HG03442 (cell line): ENCODE measurements around the gene MYO10.
"Not testable (repeated sequence)": the region's sequence is repeated elsewhere in the genome, so short reads cannot be mapped to it uniquely, and the experiment has no call there.

Source experiments
- ATAC-seq: cut with Tn5 transposase; IDR thresholded peaks from one replicate; pipeline ENCODE4 v1.9.1; 2021; ENCODE audit warnings: mild to moderate bottlenecking, moderate library complexity; ENCODE audit not compliant: unreplicated experiment

The MYO10 gene

DNA sequence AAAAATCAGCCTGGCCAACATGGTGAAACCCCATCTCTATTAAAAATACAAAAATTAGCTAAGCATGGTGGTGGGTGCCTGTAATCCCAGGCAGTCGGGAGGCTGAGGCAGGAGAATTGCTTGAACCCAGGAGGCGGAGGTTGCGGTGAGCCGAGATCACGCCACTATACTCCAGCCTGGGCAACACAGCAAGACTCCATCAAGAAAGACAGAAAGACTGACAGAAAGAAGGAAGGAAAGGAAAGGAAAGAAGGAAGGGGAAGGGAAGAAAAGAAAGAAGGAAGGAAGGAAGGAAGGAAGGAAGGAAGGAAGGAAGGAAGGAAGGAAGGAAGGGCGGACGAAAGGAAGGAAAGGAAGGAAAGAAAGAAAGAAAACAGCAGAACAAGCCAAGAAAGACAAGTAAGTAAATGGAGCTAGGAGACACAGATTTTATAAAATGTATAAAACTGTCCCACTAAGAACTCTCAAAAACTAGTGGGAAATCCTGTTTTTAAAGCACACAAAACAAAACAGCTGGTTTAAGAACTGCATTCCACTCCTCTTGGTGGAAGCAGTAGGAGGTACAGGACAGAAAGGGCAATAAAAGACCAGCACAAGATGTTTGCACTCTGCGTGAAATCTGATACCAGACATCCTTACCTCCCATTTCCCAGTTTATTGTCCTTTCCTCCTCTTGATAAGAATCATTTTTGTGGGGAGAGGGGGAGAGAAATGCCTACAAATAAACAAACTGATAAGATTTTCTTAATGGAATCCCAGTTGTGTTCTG lies 46.7 kb downstream of the MYO10 start:
- no peak for ATAC-seq

DNA sequence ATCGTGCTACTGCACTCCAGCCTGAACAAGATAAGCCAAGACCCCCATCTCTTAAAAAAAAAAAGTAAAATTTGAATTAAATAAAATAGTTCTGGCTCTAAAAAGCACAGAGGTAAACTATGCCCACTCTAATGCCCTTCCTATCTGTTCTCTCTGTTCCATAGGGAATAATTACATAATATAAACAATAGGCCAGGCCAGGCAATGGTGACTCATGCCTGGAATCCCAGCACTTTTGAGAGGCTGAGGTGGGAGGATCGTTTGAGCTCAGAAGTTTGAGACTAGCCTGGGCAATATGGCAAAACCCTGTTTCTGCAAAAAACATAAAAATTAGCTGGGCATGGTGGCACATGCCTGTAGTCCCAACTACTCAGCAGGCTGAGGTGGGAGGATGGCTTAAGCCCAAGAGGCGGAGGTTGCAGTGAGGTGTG lies 47.4 kb downstream of the MYO10 start:
- ATAC-seq = no peak

DNA sequence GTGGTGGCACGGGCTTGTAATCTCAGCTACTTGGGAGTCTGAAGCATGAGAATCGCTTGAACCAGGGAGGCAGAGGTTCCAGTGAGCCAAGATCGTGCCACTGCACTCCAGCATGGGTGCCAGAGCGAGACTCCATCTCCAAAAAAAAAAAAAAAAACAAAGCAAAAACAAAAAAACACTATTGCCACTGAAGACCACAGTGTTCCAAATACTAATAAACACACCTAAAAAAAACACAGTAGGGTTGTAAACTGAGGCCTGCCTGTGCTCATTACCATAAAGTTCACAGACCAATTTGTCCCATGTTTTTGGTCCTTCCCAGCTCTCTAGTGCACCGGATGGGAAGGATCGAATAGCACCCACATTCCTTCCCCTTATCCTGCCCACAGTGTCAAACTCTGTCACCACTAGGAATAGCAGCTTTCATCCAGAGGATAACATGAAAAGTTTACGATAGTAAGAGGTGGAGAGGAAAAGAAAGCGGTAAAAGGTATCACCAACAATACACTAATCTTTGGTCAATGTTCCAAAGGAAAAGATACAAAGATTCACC lies 49.2 kb downstream of the MYO10 start:
- ATAC-seq = no peak

DNA sequence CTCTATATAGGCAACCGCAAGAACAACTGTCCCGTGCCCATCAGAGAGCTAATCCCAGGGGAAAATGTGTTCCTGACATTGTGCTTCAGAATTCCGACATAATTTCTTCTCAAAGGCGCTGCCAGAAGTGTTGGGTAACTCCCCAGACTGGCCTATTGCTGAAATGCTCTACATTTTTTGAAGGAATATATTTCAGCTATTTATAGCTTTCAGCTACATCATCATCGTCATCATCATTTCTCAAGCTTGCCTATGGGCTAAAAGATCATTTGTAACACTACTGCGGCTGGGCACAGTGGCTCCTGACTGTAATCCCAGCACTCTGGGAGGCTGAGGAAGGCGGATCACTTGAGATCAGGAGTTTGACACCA lies 49.7 kb downstream of the MYO10 start:
- ATAC-seq = no peak

DNA sequence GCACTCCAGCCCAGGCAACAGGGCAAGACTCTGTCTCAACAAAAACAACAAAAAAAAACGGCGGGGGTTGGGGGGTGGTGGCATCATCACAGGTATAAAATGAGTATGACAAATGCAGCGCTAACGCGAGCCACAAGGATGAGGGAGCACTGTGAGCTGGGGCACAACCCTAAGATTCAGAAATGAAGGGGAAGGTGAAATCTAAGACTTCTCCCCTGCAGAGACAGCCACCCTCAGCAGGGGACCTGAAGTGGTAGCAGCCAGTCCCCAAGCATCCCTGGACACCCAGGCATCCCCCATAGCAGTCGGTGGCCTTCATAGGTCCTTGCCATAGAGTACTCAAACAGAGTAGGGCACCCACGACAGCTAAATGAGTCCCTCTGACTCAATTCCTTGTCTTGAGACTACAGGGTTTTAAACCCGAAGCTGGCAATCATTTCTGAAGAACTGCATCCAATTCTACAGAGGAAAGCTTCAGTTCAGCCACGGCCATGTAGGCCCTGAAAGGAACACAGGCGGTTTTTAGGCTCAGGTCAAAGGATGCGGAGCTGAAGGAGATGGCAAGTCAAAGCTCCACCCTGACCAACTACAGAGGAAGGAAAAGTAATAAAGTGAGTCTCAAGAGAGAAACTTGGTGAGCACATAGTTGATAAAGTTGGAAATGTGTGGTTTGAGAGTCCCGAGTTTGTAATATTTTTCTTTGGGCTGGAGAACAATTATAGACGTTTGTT lies 50.3 kb downstream of the MYO10 start:
- no peak for ATAC-seq

DNA sequence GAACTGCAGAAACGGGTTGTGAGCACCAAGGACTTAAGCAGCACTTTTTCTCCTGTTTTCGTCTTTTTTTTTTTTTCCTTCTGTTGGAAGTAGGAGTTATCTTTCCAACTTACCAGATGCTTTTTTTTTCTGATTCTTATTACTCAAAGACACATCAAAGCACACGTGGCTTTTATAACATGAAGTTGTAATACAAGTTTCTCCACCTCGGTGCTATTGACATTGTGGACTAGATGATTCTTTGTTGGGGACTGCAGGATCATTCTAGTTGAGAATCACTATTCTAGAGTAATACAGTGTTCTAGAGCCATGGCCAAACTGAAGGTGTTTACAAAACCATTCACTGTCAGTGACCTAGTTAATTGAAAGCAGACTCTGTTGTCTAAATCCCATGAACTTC lies 51.5 kb downstream of the MYO10 start:
- no peak for ATAC-seq

DNA sequence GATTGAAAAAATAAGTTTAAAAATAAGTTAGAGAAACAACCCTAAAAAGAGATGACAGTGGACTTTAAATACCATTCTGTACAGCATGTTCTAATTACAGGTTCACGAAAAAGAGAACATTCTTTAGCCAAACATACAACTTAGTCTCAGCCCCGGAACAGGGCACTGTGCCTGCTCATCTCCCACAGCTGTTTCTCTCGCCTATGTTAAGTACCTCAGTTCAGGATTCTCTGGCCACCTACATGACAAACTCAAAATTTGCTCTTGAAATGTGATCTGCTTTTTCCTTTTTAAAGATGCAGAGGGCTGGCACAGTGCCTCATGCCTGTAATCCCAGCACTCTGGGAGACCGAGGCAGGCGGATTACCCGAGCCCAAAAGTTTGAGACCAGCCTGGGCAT lies 52.3 kb downstream of the MYO10 start:
- no peak for ATAC-seq

DNA sequence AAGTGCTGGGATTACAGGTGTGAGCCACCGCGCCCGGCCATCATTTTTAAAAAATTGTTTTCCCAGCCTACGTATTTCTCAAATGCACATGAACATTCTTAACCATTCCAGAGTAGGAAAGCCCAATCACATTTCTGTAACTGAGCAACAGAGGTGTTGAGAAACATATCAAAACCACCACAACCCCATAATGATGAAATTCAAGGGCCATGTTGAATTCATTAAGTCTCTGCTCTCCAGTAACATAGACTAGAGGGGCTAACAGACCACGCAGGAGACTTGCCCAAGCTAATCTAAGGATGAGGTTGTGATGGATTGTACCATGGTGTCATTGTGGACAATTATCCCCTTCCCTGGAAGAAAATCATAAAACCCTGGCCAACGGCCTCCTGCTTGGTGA lies 52.9 kb downstream of the MYO10 start:
- no peak for ATAC-seq

DNA sequence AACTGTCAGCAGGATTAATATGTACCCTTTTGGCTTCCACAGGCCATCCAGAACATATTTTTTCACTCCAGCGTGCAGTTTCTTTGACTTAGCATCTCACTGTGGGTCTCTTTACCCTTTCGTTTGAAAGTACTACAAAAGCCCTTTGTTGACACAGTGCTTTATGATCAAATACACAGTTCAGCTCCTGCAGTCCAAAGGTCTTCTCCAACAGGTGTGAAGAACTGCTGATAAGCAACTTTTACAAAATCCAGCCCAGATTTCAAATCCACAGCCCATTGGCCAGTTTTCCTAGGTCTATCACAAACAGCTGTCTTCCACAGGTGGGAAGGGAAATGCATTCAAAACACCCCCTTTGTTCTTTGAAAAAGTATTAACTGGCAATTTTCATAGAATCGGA lies 54.8 kb downstream of the MYO10 start:
- ATAC-seq = no peak

DNA sequence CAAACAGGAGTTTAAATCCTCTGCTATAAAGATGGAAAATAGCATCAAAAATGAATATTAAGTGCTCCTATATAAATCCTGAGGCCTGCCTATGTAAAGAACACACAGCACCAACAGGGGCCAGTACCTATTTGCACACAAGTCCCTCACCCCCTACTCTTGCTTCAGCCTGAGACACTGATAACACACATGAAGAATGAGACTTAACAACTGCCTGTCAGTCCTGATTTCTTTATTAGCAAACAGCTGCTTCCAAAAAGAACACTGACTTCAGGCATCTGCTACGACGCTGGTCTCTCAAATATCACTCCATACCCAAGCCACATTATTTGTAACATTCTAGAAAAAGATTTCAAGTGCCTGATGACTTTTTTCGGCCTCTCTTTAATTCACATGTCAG lies 55.5 kb downstream of the MYO10 start:
- ATAC-seq = no peak

DNA sequence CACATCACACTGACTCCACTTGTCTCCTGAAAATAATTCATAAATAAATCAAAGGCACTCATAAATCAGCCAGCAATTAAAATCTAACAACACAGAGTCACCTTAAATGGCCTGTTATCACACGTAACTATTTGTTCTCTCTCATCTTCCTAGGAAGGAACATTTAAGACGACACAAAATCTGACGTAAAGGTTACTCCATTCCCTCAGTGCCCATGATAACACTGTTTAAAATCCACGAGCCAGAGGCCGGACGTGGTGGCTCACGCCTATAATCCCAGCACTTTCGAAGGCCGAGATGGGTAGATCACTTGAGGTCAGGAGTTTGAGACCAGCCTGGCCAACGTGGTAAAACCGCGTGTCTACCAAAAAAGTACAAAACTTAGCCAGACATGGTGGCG lies 56.4 kb downstream of the MYO10 start:
- ATAC-seq = no peak

DNA sequence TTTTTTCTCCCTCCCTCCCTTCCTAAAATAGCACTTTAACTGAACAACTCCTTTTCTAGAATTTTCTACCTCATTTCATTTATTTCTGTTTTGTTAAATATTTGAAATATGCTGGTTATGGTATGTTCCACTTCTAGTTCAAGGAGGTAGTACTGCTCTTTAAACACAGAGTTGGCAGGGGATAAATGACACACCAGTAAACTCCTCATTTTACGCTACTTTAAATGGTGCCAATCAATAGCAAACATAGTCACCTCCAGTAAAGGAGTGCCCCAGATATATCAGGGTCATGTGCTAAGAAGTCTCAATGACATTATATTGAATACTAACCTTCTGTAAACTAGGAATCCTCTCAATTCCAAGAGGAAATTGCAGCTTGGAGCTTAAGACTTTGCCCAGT lies 56.9 kb downstream of the MYO10 start:
- no peak for ATAC-seq

DNA sequence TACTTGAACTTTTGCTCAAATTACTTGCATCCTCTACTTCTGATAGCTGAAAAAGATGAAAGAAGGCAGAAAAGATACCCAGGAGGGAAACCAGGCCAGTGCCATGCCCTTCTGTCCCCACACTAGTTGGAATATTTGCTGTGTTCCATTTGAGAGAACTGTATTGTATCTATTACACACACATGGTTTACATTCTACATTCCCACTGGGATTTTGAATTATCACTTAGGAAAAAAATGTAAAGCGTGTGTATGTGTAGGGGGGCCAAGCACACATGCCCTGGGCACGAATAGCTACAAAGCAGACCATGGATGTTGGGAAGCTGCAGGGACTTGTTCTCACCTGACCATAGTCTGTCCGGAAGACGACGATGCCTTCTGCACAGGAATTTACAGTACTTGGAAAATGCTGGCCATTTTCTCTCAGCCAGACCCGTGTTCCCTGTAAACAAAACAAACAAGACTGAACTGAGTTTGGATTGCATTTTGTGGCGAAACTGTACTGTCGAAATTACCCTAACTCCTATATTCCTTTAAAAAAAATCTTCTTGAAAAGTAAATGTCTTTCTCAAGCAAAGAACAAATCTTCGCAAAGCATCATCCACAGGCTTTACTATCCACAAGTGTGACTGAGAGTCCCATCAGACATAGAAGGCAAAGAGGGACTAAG lies 58.7 kb downstream of the MYO10 start:
- ATAC-seq = no peak

DNA sequence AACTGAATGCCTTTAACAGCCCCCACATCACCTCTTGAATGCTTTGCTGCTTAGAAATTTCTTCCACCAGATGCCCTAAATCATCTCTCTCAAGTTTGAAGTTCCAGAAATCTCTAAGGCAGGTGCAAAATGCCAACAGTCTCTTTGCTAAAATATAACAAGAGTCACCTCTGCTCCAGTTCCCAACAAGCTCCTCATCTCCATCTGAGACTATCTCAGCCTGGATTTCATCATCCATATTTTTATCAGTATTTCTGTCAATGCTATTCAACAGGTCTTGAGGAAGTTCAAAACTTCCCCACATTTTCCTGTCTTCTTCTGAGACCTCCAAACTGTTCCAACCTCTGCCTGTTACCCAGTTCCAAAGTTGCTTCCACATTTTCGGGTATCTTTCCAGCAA lies 61.7 kb downstream of the MYO10 start:
- not testable (repeated sequence) for ATAC-seq

DNA sequence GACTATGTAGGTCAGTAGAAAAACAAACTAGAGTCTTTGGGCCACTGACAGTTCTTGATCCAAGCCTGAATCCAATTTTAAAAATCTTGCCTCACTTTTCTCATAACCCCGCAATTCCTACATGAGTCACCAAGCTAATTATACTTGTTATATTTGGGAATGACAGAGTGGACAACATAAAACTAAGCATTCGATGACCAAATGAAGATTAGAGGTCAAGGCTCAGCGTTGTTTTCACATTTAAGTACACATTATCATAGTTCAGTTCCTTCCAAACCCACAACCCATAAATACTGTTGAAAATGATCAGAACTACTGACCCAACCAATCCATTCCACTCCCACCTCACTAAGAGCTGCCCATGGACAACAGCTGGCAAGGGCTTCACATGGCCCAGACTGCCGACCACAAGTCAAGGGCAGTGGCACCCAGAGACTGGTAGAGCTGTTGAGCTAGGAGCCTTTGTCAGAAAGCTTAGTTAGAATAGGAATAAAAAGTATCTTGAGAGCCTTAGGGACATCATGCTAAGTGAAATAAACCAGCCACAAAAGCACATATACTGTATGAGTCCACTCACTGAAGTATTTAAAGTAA lies 64.2 kb downstream of the MYO10 start:
- ATAC-seq = no peak

DNA sequence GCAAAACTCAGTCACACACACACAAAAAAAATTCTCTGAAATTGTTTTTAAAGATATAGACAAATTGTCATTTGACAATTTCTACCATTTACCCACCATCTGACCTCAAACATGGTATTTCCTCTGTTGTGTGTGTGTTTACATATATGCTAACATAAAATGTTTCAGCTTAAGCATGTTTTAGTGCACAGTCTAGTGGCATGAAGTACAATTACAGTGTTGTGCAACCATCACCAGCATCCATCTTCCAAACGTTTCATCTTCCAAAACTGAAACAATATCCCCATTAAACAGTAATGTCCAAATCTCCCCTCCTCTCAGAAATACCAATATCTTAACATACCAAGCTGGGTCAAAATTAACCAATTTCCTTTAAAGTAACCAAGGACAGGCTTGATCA lies 65.2 kb downstream of the MYO10 start:
- ATAC-seq = no peak

DNA sequence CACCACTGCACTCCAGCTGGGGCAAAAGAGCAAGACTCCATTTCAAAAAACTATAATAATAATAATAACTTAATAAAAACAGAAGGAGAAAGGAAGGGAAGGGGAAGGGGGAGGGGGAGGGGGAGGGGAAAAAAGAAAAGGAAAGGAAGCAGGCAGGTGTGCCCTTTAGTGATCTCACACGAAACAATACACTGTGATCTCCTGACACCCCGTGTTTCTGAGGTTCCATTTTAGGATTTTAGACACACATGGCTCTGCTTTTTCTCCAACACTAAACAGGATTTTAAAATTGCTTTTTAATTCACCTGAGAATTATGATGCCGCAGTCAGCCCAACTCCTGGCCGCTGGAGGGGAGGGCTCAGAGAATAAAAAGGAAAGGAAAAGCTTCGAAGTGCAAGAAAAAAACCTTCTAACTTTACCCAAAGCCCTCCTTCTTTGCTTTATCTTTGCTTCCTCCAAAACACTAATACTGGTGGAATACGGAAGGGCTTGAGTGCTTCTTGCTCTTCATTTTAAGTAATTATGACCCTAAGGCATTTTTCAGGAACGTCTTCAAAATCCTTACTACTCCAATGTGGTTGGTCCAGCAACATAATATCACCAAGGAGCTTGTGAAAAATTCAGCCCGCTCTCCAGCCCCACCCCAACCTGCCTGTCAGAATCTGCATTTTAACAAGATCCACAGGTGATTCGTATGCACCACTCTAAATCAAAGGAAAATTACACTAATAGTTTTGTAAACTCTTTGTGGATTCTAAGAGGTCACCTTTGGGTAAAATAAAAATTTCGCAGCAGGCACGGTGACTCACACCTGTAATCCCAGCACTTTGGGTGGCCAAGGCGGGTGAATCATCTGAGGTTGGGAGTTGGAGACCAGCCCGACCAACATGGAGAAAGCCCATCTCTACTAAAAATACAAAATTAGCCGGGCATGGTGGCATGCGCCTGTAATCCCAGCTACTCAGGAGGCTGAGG lies 66.0 kb downstream of the MYO10 start:
- ATAC-seq = no peak

DNA sequence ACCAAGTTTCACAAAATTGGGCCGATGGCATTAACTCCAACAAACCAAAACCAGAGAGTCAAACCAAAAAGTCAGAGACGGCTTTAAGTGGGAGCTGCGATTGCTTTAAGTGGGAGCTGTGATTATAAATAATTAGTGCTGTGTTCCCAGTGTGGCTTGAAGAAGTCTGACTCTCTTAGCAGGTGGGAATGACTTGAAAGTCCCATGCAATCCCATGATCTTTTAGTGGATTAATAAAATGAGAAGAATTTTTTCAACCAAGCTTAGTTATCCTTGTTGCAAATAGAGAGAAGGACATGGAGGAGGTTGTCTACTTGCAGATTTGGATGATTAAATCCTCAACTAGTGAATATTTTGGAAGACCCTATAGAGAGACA lies 68.5 kb downstream of the MYO10 start:
- no peak for ATAC-seq

DNA sequence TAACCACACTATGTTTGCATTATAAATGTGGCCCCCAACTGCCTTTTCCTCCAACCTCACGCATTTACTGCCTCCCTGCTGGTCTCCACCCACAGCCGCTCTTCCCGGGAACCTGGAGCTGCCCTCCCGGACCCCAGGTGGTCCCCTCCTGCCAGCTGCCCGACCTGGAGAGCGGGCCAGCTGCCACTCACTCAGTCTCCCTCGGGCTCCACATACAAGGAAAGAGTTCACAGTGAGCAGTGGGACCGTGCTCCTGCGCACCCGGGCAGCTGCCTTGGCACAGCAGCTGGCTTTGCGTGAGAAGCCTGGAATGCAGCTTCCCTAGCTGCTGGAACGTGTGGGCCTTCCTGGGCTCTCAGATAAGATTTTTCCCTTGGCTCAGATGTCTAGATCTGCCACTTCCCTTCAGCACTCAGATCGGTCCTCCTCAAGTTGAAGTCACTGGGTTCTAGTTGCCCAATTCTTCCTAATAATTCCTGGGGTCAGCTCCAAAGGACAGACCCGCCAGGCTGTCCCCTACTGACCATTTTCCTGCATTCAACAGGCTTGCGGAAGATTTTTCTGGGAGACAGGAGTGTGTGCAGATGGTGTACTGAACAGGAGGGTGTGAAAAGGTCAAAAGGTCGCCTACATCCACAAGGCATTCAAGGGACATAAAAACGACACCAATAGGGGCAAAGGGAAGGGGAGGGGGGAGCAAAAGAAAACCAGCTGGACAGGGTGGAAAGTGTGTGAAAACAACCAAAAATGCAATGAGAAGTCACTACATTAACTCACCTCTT lies 69.1 kb downstream of the MYO10 start:
- no peak for ATAC-seq

DNA sequence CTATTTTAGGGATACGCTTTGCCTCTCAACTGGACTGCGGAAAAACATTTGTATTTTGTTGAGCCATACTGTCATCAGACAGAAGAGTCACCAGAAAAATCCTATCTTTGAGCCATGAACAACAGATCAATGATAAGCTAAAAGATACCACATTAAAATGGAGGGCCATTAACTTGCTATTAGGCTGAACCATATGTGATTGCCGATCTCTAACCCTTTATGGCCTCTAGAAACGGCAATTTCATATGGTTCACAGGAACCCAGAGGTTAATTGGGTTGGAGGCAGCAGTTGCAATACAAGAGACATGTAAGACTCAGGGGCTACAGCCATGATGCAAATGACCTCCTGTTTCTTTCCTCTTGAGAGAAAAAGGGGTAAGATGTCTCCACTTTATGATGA lies 69.8 kb downstream of the MYO10 start:
- no peak for ATAC-seq
